ENCODE results near the gene PTGR2.
"Not testable (repeated sequence)": the region's sequence is repeated elsewhere in the genome, so short reads cannot be mapped to it uniquely, and the experiment has no call there.

Gene PTGR2

GRCh38 chr14:73833530-73834260, 17.9 kb upstream of the PTGR2 start:
- no peak for DNase-seq

GRCh38 chr14:73834261-73834625, 17.4 kb upstream of the PTGR2 start:
- DNase-seq: no peak

GRCh38 chr14:73838293-73839034, 13.2 kb upstream of the PTGR2 start:
- not testable (repeated sequence) for DNase-seq

GRCh38 chr14:73842201-73842600, 9.4 kb upstream of the PTGR2 start:
- no peak for DNase-seq

- no peak for DNase-seq
Measured at GRCh38 chr14:73842851-73843250, 8.8 kb upstream of the PTGR2 start.

GRCh38 chr14:73843296-73843695, 8.3 kb upstream of the PTGR2 start:
- no peak for DNase-seq

GRCh38 chr14:73846947-73847346, 4.7 kb upstream of the PTGR2 start:
- DNase-seq: no peak

GRCh38 chr14:73851000-73851399, 631 bp upstream of the PTGR2 start:
- no peak for DNase-seq

GRCh38 chr14:73859145-73859544, 7.5 kb downstream of the PTGR2 start:
- DNase-seq: no peak

- DNase-seq: no peak
Measured at GRCh38 chr14:73861073-73861472, 9.4 kb downstream of the PTGR2 start.

- DNase-seq: no peak
Measured at GRCh38 chr14:73862480-73862879, 10.8 kb downstream of the PTGR2 start.

- no peak for DNase-seq
Measured at GRCh38 chr14:73863209-73863608, 11.6 kb downstream of the PTGR2 start.

GRCh38 chr14:73865534-73866113, 14.0 kb downstream of the PTGR2 start:
- no peak for DNase-seq

- not testable (repeated sequence) for DNase-seq
Measured at GRCh38 chr14:73869754-73870153, 18.1 kb downstream of the PTGR2 start.

- DNase-seq: no peak
Measured at GRCh38 chr14:73870525-73871235, 19.0 kb downstream of the PTGR2 start.

GRCh38 chr14:73873660-73874059, 22.0 kb downstream of the PTGR2 start:
- no peak for DNase-seq

- DNase-seq: no peak
Measured at GRCh38 chr14:73877790-73878189, 26.2 kb downstream of the PTGR2 start.

GRCh38 chr14:73878436-73878835, 26.8 kb downstream of the PTGR2 start:
- no peak for DNase-seq

- DNase-seq: no peak
Measured at GRCh38 chr14:73879027-73879426, 27.4 kb downstream of the PTGR2 start.

- no peak for DNase-seq
Measured at GRCh38 chr14:73884438-73885190, 33.0 kb downstream of the PTGR2 start.

GRCh38 chr14:73886449-73887317, 35.1 kb downstream of the PTGR2 start, which contains the start of gene ZNF410:
TSS of gene ZNF410 (plus strand) at chr14:73886859. CDS start at chr14:73892176, 5,317 bp downstream.
- DNase-seq: peak; percentile 70

GRCh38 chr14:73887318-73887616, 35.6 kb downstream of the PTGR2 start:
- no peak for DNase-seq
